ENCODE data around the gene LRRC8A. TPM values are rescaled to one million over a fixed set of nuclear protein-coding genes. Genes with fewer than 3 reads are reported as not detected.
"Not testable (repeated sequence)": the region's sequence is repeated elsewhere in the genome, so short reads cannot be mapped to it uniquely, and the experiment has no call there.

The LRRC8A gene
- total RNA-seq, 2 experiments from 2014 or later: 35.0 to 35.8 TPM

DNA sequence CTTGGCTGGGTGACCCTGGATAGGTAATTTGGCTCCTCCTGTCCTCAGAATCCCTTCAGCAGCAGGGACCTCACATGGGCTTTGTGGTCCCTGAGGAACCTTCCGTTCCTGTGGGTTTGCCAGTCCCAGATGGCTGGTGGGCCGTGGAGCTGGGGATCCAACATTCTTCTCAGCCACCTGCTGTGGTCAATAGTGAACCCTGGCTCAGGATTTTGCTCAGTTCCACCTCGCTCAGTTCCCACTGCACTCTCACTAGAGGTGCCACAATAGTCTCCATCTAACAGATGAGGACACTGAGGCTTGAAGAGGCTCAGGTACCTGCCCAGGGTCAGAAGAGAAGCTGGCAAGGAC lies 35.3 kb upstream of the LRRC8A start:
- no peaks in the 10 kb centered on the region for H3K27me3 Mint-ChIP-seq
- no peak overlapping the region for H3K27ac Mint-ChIP-seq
- ChIA-PET POLR2A (no interaction called here), CTCF (no interaction called here)
- DNase-seq: no peak
- H3K9me3 Mint-ChIP-seq: peaks cover 3% of the 10 kb centered on the region
- no peak overlapping the region for H3K4me3 Mint-ChIP-seq
- Histone ChIP-seq H3K27me3 (ENCODE audit: control insufficient read depth in 1 of 2, insufficient read depth in 2 of 2, low read length in 2 of 2) (no peaks in the 10 kb centered on the region), H3K27ac (ENCODE audit: low read depth in 1 of 2, low read length in 2 of 2) (no peak overlapping the region), H3K9me3 (ENCODE audit: control insufficient read depth in 1 of 2, insufficient read depth in 1 of 2, low read length in 2 of 2) (peaks cover 5 to 9% of the 10 kb centered on the region in 2 experiments), H3K36me3 (ENCODE audit: insufficient read depth, low read length) (peaks cover 14% of the 10 kb centered on the region), H3K4me1 (ENCODE audit: insufficient read depth, low read length) (no peaks in the 10 kb centered on the region), H3K4me3 (ENCODE audit: low read length) (no peak overlapping the region)
- H3K4me1 Mint-ChIP-seq (ENCODE audit: low read depth): no peaks in the 10 kb centered on the region
- no peak for ATAC-seq (ENCODE audit: poor library complexity)
- TF ChIP-seq CTCF (IDR thresholded peaks at IDR 0.05): no peak
- H3K36me3 Mint-ChIP-seq (ENCODE audit: low read depth): peaks cover 37% of the 10 kb centered on the region
- intact Hi-C loops (cut with DNase I, micrococcal nuclease): no loop called here

GRCh38 chr9:128847803-128848202 lies 34.1 kb upstream of the LRRC8A start:
- Mint-ChIP-seq H3K9me3 (peaks cover 3% of the 10 kb centered on the region), H3K4me1 (ENCODE audit: low read depth) (no peaks in the 10 kb centered on the region), H3K4me3 (no peak overlapping the region), H3K36me3 (ENCODE audit: low read depth) (peaks cover 36% of the 10 kb centered on the region), H3K27me3 (no peaks in the 10 kb centered on the region), H3K27ac (no peak overlapping the region)
- Histone ChIP-seq H3K27ac (ENCODE audit: low read depth in 1 of 2, low read length in 2 of 2) (no peak overlapping the region), H3K9me3 (ENCODE audit: control insufficient read depth in 1 of 2, insufficient read depth in 1 of 2, low read length in 2 of 2) (peaks cover 5 to 12% of the 10 kb centered on the region in 2 experiments), H3K4me1 (ENCODE audit: insufficient read depth, low read length) (no peaks in the 10 kb centered on the region), H3K36me3 (ENCODE audit: insufficient read depth, low read length) (peaks cover 5% of the 10 kb centered on the region), H3K4me3 (ENCODE audit: low read length) (no peak overlapping the region), H3K27me3 (ENCODE audit: control insufficient read depth in 1 of 2, insufficient read depth in 2 of 2, low read length in 2 of 2) (no peaks in the 10 kb centered on the region)
- intact Hi-C loops (cut with DNase I, micrococcal nuclease): no loop called here
- ChIA-PET POLR2A (no interaction called here), CTCF (no interaction called here)
- no peak for TF ChIP-seq CTCF (IDR thresholded peaks at IDR 0.05)
- DNase-seq (no peak), ATAC-seq (ENCODE audit: poor library complexity) (no peak)

DNA sequence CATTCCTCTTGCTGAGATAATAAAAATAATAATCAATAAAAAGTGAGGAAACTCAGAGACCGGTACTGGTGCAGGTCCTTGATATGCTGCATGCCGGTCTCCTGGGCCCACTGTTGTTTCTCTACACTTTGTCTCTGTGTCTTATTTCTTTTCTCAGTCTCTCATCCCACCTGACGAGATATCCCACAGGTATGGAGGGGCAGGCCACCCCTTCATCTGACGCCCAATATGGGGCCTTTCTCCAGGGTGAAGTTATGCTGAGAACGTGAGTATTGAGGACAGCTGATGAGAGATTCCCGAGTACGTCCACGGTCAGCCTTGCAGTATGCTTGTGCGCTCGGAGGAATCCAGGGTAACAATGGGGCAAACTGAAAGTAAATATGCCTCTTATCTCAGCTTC lies 30.9 kb upstream of the LRRC8A start:
- H3K4me3 Mint-ChIP-seq; H3K4me1 ChIP-seq (ENCODE audit: insufficient read depth, low read length); H3K27me3 Mint-ChIP-seq; H3K9me3 Mint-ChIP-seq; H3K4me1 Mint-ChIP-seq (ENCODE audit: low read depth); DNase-seq; CTCF ChIA-PET; H3K27me3 ChIP-seq (ENCODE audit: control insufficient read depth in 1 of 2, insufficient read depth in 2 of 2, low read length in 2 of 2); H3K27ac ChIP-seq (ENCODE audit: low read depth in 1 of 2, low read length in 2 of 2); H3K27ac Mint-ChIP-seq; ATAC-seq (ENCODE audit: poor library complexity); intact Hi-C loops (cut with DNase I, micrococcal nuclease); POLR2A ChIA-PET; H3K4me3 ChIP-seq (ENCODE audit: low read length); H3K36me3 ChIP-seq (ENCODE audit: insufficient read depth, low read length): not testable (repeated sequence)
- H3K9me3 ChIP-seq (ENCODE audit: control insufficient read depth in 1 of 2, insufficient read depth in 1 of 2, low read length in 2 of 2): peaks cover 5 to 12% of the 10 kb centered on the region in 2 experiments
- H3K36me3 Mint-ChIP-seq (ENCODE audit: low read depth): peaks cover 36% of the 10 kb centered on the region

Measured in CD4-positive, alpha-beta T cell (primary cell).